Small intestine (tissue), 7 donors: Measurements from ENCODE around the gene OSBP. TPM values are rescaled to one million over a fixed set of nuclear protein-coding genes. Genes with fewer than 3 reads are reported as not detected.

Source experiments
- DNase-seq, 2 donors: peaks; one replicate each; pipeline versions ENCODE4 v3.0.0 to v3.0.0-alpha.2; 2013
- FAIRE-seq: peaks from 2 replicates; lab custom pipeline; 2012; peaks lifted over from hg19 to GRCh38; lab: Jason Lieb, UNC
- H3K27ac ChIP-seq, 3 donors: one replicate each; pipeline ENCODE4 v1.5.1; 2013; ENCODE audit warnings: low read length in 2 of 3, mild to moderate bottlenecking in 2 of 3, control low read depth in 1 of 3, inconsistent platforms in 1 of 3, low read depth in 1 of 3, moderate library complexity in 1 of 3
- H3K27me3 ChIP-seq, 3 donors: one replicate each; pipeline ENCODE4 v1.6.1; 2013; ENCODE audit warnings: low read length in 3 of 3, inconsistent platforms in 1 of 3; ENCODE audit not compliant: control insufficient read depth in 3 of 3, insufficient read depth in 3 of 3
- H3K36me3 ChIP-seq, 3 donors: one replicate each; pipeline ENCODE4 v1.6.1; 2013; ENCODE audit warnings: low read length in 3 of 3, inconsistent platforms in 1 of 3, low read depth in 1 of 3, mild to moderate bottlenecking in 1 of 3, moderate library complexity in 1 of 3; ENCODE audit not compliant: control insufficient read depth in 3 of 3, insufficient read depth in 2 of 3
- H3K4me1 ChIP-seq, 3 donors: one replicate each; pipeline ENCODE4 v1.6.1; 2013; ENCODE audit warnings: low read length in 2 of 3, inconsistent platforms in 1 of 3, low read depth in 1 of 3, mild to moderate bottlenecking in 1 of 3, moderate library complexity in 1 of 3; ENCODE audit not compliant: control insufficient read depth in 3 of 3, insufficient read depth in 2 of 3
- H3K4me3 ChIP-seq, 3 donors: one replicate each; pipeline ENCODE4 v1.5.1; 2013; ENCODE audit warnings: low read length in 3 of 3, control low read depth in 1 of 3, inconsistent platforms in 1 of 3, low read depth in 1 of 3, mild to moderate bottlenecking in 1 of 3, moderate library complexity in 1 of 3
- H3K9me3 ChIP-seq, 2 donors: one replicate each; pipeline ENCODE4 v1.6.1; 2013; ENCODE audit warnings: low read depth in 1 of 2, low read length in 1 of 2; ENCODE audit not compliant: control insufficient read depth in 2 of 2, insufficient read depth in 1 of 2
- WGBS, 3 donors: extraction: QIAGEN DNeasy Blood & Tissue Kit; methylation state at CpG; one replicate each; pipeline ENCODE4 v1.1.7; 2013; 5-methylcytosine and 5-hydroxymethylcytosine counted together
- polyA plus RNA-seq, 4 donors: library from polyadenylated mRNA; stranded (reverse) in 3 of 4; unstranded in 1 of 4; fragments of 200-250 nt in 3 of 4; fragments of 120-200 nt in 1 of 4; gene quantifications; one replicate each; pipeline versions ENCODE4 v1.2.1 to v1.2.3, GENCODE V29; 2013
- donor health status: healthy with polysubstance abuse.
- donor health status: control.
- donor health status: control.
- donor health status: Bipolar disorder and iron deficiency.
- donor health status: healthy.

OSBP gene
- polyA plus RNA-seq, 4 donors, result 22.2 to 45.3 (median 26.6) TPM

DNA sequence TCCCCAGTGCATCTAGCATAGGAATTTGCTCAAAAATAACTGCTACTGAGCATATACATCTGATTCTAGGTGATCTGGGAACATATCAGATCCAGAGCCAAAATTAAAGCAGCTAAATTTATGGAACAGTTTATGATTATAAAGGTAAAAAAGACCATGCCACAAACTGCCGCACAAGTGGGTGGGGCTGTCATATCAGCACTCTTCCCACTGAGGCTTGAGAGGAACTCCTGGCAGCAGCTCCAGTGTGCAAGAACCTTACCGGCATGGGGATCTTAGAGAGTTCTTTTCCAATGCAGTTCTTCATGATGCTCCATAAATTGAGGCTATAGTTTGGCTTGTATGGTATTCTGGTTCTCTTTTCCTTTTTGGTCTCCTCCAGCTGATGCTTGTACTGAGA lies 15.3 kb downstream of the OSBP start:
- no peak for FAIRE-seq

GRCh38 chr11:59598961-59599360 lies 16.6 kb downstream of the OSBP start:
- WGBS, 3 donors, result 84 to 97% (median 90%) methylated on average over 1 of the region's 1 CpG
- H3K36me3 ChIP-seq, result peaks cover 38 to 52% (median 45%) of the 10 kb centered on the region in 3 donors

More for the DNA sequence above, 15.3 kb downstream of the OSBP start:
- H3K36me3 ChIP-seq, result peaks cover 35 to 61% (median 42%) of the 10 kb centered on the region in 3 donors
- no peaks in the 10 kb centered on the region for H3K9me3 ChIP-seq
- no peak for DNase-seq
- no peak overlapping the region for H3K27ac ChIP-seq
- H3K4me1 ChIP-seq, result no peaks in the 10 kb centered on the region
- WGBS, 3 donors, result 82 to 98% (median 94%) methylated on average over 2 of the region's 2 CpGs
- H3K27me3 ChIP-seq, result no peaks in the 10 kb centered on the region
- no peak overlapping the region for H3K4me3 ChIP-seq

DNA sequence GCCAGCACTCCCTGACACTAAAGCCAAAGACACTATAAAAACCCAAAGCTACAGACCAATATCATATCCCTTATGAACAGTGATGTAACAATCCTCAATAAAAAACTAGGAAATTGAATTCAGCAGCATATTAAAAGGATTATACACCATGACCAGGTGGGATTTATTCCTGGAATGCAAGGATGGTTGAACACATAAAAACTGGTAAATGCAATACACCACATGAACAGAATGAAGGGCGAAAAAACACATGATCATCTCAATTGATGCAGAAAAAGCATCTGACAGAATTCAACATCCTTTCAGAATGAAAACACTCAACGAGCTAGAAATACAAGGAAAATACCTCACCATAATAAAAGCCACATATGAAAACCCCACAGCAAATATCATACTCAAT lies 31.3 kb downstream of the OSBP start:
- Histone ChIP-seq H3K4me3 (no peak overlapping the region), H3K36me3 (peaks cover 9 to 34% (median 20%) of the 10 kb centered on the region in 3 donors), H3K4me1 (peaks cover 0 to 3% (median 0%) of the 10 kb centered on the region in 3 donors), H3K27me3 (no peaks in the 10 kb centered on the region), H3K27ac (no peak overlapping the region), H3K9me3 (peaks cover 0 to 8% of the 10 kb centered on the region in 2 donors)
- WGBS, 3 donors, result 95 to 98% (median 97%) methylated on average over 2 of the region's 2 CpGs
- FAIRE-seq (no peak), DNase-seq (no peak)

More at GRCh38 chr11:59598961-59599360, 16.6 kb downstream of the OSBP start:
- FAIRE-seq (no peak), DNase-seq (no peak)
- H3K9me3 ChIP-seq, result no peaks in the 10 kb centered on the region
- no peaks in the 10 kb centered on the region for H3K4me1 ChIP-seq
- no peaks in the 10 kb centered on the region for H3K27me3 ChIP-seq
- no peak overlapping the region for H3K27ac ChIP-seq
- H3K4me3 ChIP-seq, result no peak overlapping the region

DNA sequence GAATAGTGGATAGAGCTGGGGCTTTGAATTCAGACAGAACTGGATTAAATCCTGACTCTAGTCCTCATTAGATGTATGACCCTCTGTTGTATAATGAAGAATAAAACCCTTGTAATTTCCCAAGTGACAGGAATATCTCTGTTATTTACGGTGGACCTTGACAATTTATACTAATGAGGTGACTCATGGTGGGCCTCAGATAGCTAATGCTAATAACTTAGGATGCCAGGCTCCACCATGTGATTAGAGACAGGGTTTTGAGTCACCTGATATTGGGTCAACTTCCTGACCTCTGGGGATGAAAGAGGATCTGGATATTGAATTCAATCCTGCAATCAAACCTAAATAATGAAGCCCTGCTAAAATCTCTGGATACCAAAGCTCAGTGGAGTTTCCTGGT lies 33.6 kb downstream of the OSBP start:
- H3K36me3 ChIP-seq, result peaks cover 5 to 32% (median 26%) of the 10 kb centered on the region in 3 donors
- H3K27me3 ChIP-seq, result no peaks in the 10 kb centered on the region
- FAIRE-seq, result no peak

GRCh38 chr11:59578369-59578768 lies 37.2 kb downstream of the OSBP start:
- no peaks in the 10 kb centered on the region for H3K27me3 ChIP-seq
- DNase-seq (no peak), FAIRE-seq (no peak)
- H3K9me3 ChIP-seq, result no peaks in the 10 kb centered on the region
- WGBS, 3 donors, result 94 to 100% (median 100%) methylated on average over 1 of the region's 1 CpG
- no peak overlapping the region for H3K27ac ChIP-seq
- peaks cover 0 to 16% (median 0%) of the 10 kb centered on the region in 3 donors for H3K4me1 ChIP-seq
- H3K4me3 ChIP-seq, result no peak overlapping the region
- peaks cover 18 to 42% (median 35%) of the 10 kb centered on the region in 3 donors for H3K36me3 ChIP-seq

More for the DNA sequence above, 33.6 kb downstream of the OSBP start:
- H3K27ac ChIP-seq, result peak overlapping the region in 1 of 3 donors; percentile 60
- peaks cover 0 to 8% of the 10 kb centered on the region in 2 donors for H3K9me3 ChIP-seq
- H3K4me3 ChIP-seq, result no peak overlapping the region
- H3K4me1 ChIP-seq, result peaks cover 0 to 3% (median 0%) of the 10 kb centered on the region in 3 donors
- peak; percentile 29 to 47 for DNase-seq
- 30 to 76% (median 48%) methylated on average over 1 of the region's 1 CpG for WGBS, 3 donors

- Histone ChIP-seq H3K4me1 (peaks cover 0 to 13% (median 0%) of the 10 kb centered on the region in 3 donors), H3K4me3 (no peak overlapping the region), H3K36me3 (peaks cover 16 to 39% (median 28%) of the 10 kb centered on the region in 3 donors), H3K27me3 (no peaks in the 10 kb centered on the region), H3K27ac (peak overlapping the region in 1 of 3 donors; percentile 62), H3K9me3 (no peaks in the 10 kb centered on the region)
- no peak for DNase-seq
- 84 to 95% (median 93%) methylated on average over 1 of the region's 1 CpG for WGBS, 3 donors
- FAIRE-seq, result no peak
These were observed 40.1 kb downstream of the OSBP start for GRCh38 chr11:59575505-59575904.

DNA sequence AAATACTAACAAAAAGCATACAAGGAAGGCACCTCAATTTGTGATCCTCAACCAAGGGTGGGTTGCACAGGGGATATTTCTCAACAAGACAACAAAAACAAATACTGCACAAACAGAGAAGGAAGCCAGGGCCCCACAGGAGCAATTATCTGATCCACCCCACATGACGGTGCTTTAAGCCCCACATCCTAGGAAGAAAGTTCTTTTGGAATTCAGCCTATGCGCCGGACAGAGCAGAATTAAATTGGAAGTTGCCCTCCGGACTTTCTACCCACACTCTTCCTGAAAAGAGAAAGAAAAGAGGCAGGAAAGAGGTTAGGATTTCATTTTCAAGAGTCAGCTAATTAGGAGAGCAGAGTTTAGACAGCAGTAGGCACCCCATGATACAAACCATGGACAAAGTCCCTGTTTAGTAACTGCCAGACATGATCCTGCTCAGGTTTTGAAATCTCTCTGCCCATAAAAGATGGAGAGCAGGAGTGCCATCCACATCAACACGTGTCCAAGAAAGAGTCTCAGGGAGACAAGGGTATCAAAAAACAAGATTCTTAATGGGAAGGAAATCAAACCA lies 40.6 kb downstream of the OSBP start:
- Histone ChIP-seq H3K27ac (peak overlapping the region in 1 of 3 donors; percentile 62), H3K36me3 (peaks cover 16 to 38% (median 27%) of the 10 kb centered on the region in 3 donors), H3K27me3 (no peaks in the 10 kb centered on the region), H3K4me3 (no peak overlapping the region), H3K4me1 (peaks cover 0 to 13% (median 0%) of the 10 kb centered on the region in 3 donors), H3K9me3 (no peaks in the 10 kb centered on the region)
- WGBS, 3 donors, result 69 to 78% (median 74%) methylated on average over 5 of the region's 5 CpGs
- no peak for FAIRE-seq
- DNase-seq, result peak in 1 of 2 donors; percentile 69

DNA sequence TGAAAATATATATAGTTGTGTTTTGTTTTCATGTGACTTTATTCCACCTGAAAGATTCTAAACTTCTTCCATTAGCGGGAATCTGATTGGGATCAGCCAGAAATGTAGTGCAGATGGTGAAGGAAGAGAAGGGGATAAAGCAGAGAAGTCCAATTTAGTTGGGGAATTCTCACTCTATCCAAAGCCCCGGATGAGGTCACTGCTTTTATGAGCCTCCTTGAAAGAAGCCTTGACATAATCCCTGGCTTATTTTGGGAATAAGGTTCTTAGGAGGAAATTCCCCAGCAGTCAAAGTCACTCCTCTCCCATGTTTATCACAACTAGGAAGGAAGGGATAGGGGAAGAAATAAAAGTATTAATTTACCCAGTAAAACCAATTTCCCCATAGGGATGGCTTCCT lies 41.1 kb downstream of the OSBP start:
- 68 to 73% (median 73%) methylated on average over 2 of the region's 2 CpGs for WGBS, 3 donors
- FAIRE-seq, result no peak
- peaks cover 16 to 34% (median 26%) of the 10 kb centered on the region in 3 donors for H3K36me3 ChIP-seq

More for the DNA sequence above, 41.1 kb downstream of the OSBP start:
- H3K4me3 ChIP-seq, result no peak overlapping the region
- H3K9me3 ChIP-seq, result no peaks in the 10 kb centered on the region
- DNase-seq, result no peak
- no peaks in the 10 kb centered on the region for H3K27me3 ChIP-seq
- H3K27ac ChIP-seq, result peak overlapping the region in 1 of 3 donors; percentile 62
- peaks cover 0 to 13% (median 0%) of the 10 kb centered on the region in 3 donors for H3K4me1 ChIP-seq
